SK-N-MC (cell line): ENCODE results near the gene FXYD5.

Source experiments
- DNase-seq: peaks from one replicate; pipeline ENCODE4 v3.0.0-alpha.2; 2011; ENCODE audit warnings: low read depth, low spot score
- H3K27ac ChIP-seq: fragments of 200-600 bp; sonication (generic); 2 replicates; pipeline ENCODE4 v1.5.1; 2016; ENCODE audit warnings: mixed run types
- H3K36me3 ChIP-seq: fragments of 200-600 bp; sonication (generic); 2 replicates; pipeline ENCODE4 v1.6.1; 2017; ENCODE audit warnings: antibody characterized with exemption, low read length, mixed read lengths; ENCODE audit not compliant: insufficient read depth
- H3K4me3 ChIP-seq: fragments of 200-600 bp; sonication (generic); 2 replicates; pipeline ENCODE4 v1.5.1; 2016
- H3K9ac ChIP-seq: fragments of 200-600 bp; sonication (generic); 2 replicates; pipeline ENCODE4 v1.8.0; 2017; ENCODE audit warnings: mixed run types, mixed read lengths; ENCODE audit not compliant: insufficient read length
- H3K9me3 ChIP-seq: fragments of 200-600 bp; sonication (generic); 2 replicates; pipeline ENCODE4 v1.6.1; 2017; ENCODE audit warnings: low read depth, mild to moderate bottlenecking, antibody characterized with exemption, low read length, moderate library complexity, mixed read lengths
- EZH2 ChIP-seq: fragments of 200-600 bp; sonication (generic); IDR thresholded peaks from one replicate; pipeline ENCODE4 v1.6.1; 2017; ENCODE audit warnings: antibody characterized with exemption
- FOXP2 ChIP-seq: optimal IDR thresholded peaks from 2 replicates; pipeline ENCODE3; 2011; ENCODE audit warnings: mild to moderate bottlenecking, moderate library complexity; ENCODE audit not compliant: insufficient read depth; ENCODE audit errors: extremely low read length, control extremely low read depth
- POLR2AphosphoS5 ChIP-seq: IDR thresholded peaks from 2 replicates; pipeline ENCODE4 v1.6.1; 2012; ENCODE audit warnings: mild to moderate bottlenecking, low read depth, low read length, borderline replicate concordance

The FXYD5 gene

DNA sequence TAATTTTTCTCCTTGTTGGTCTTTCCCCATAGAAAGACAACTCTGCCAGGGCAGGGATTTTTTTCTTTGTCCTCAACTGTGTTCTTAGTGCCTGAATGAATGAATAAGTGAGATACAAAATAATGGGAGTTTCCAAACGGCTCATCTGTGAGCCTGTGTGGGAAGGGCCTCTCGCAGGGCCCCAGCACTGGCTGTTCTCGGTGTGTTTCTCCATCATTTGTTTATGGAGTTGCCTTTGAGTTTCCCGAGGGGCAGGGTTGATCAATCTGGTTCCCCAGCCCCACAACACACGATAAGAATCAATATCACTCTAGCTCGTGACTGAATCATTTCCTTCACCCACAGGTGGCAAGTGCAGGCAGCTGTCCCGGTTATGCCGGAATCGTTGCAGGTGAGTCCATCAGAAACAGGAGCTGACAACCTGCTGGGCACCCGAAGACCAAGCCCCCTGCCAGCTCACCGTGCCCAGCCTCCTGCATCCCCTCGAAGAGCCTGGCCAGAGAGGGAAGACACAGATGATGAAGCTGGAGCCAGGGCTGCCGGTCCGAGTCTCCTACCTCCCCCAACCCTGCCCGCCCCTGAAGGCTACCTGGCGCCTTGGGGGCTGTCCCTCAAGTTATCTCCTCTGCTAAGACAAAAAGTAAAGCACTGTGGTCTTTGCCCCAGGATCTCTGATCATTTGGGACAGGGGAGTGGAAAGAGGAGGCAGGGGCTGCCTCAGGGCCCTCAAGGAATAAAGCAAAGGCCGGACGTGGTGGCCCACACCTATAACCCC is 14.9 kb downstream of the FXYD5 start:
- Histone ChIP-seq H3K36me3 (no peaks in the 10 kb centered on the region), H3K4me3 (no peak overlapping the region), H3K9me3 (no peaks in the 10 kb centered on the region), H3K27ac (no peak overlapping the region), H3K9ac (no peak overlapping the region)
- TF ChIP-seq FOXP2 (no peak), POLR2AphosphoS5 (no peak), EZH2 (no peak)
- DNase-seq = no peak

DNA sequence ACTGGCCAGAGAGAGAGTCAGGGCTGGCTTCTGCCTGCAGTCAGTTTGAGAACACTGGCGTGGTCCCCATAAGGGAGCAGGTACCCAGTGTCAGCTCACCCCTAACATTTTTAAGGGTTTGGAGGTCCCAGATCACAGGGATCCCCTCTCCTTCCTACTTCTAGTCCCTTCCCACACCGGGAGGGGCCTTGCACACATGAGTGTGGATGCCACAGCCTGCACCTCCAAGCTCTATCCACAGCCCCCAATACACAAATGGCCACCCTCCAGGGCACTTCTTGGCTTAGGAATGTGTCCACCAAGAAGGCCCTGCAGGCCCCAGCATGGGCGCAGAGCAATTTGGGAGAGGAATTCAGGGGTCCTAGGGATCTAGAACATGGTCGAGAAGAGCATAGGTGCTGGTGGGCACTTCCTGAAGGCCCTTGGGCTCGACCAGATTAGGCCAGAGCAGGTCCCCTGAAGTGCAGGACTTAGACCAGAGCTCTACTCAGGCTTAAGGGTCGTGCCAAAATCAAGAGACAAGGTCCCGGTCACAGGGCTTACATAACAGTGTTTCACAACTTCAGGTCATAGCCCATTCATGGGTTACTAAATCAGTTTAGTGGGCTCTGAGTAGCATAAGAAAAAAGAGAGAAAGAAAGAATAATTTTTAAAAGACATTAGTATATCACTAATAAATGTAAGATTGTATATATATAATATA is 16.0 kb downstream of the FXYD5 start:
- no peak for TF ChIP-seq POLR2AphosphoS5
- Histone ChIP-seq H3K36me3 (no peaks in the 10 kb centered on the region), H3K9me3 (no peaks in the 10 kb centered on the region), H3K4me3 (no peak overlapping the region), H3K9ac (no peak overlapping the region), H3K27ac (no peak overlapping the region)
- DNase-seq = no peak

DNA sequence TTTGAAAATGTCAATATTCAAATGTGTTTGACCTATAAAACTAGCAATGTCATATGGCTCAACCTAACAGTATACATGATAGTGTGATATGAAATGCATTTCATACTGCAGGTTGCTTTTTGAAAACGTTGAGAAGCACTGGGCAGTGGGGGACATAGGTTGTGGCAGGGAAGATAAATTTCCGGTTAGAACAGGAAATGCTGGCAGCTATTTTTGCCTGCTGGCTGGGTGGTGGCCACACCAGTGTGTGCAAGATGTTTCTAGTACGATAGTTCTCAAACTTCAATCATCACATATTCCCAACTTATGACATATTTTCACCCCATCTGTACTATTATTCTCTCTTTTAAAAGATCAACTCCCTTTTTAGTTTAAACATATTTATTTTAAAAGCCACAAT is 17.2 kb downstream of the FXYD5 start:
- no peak overlapping the region for H3K4me3 ChIP-seq
- TF ChIP-seq EZH2 (no peak), FOXP2 (no peak), POLR2AphosphoS5 (no peak)
- DNase-seq = no peak

DNA sequence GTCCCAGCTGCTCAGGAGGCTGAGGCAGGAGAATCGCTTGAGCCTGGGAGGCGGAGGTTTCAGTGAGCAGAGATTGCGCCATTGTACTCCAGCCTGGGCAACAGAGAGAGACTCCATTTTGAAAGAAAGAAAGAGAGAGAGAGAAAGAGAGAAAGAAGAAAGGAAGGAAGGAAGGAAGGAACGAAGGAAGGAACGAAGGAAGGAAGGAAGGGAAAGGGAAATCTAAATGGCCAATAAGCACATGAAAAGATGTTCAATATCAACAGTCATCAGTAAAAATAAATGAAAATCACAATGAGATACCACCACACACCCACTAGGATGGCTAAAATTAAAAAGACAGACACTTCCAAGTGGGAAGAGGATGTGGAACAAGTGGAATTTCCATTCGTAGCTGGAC is 19.7 kb downstream of the FXYD5 start:
- no peak for DNase-seq
- no peak overlapping the region for H3K4me3 ChIP-seq
- no peak overlapping the region for H3K9ac ChIP-seq
- H3K27ac ChIP-seq = no peak overlapping the region
- no peaks in the 10 kb centered on the region for H3K9me3 ChIP-seq
- no peak for TF ChIP-seq POLR2AphosphoS5
- TF ChIP-seq EZH2 = no peak
- no peak for TF ChIP-seq FOXP2
- no peaks in the 10 kb centered on the region for H3K36me3 ChIP-seq

More for the DNA sequence above, 17.2 kb downstream of the FXYD5 start:
- Histone ChIP-seq H3K36me3 (no peaks in the 10 kb centered on the region), H3K9ac (no peak overlapping the region), H3K9me3 (no peaks in the 10 kb centered on the region), H3K27ac (no peak overlapping the region)

DNA sequence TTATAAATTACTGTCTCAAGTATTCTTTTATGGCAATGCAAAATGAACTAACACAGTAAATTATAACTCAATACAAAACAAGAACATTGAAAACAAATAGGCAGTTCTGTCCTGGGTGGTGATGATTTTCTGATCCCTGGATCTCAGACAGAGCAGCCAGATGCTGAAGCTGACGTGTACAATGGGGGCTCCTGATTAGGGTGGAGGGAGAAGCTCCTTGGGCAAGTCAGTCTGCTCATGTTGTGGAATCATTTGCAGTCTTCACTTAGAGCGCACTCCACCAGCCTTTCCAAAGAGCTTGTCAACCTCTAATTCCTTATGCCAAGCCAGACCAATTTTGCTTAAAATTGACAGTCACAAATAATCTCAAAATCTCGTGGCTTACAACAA is 21.6 kb downstream of the FXYD5 start:
- H3K4me3 ChIP-seq = no peak overlapping the region
- no peak for DNase-seq
- TF ChIP-seq EZH2 (no peak), POLR2AphosphoS5 (no peak), FOXP2 (no peak)
- no peak overlapping the region for H3K27ac ChIP-seq
- no peaks in the 10 kb centered on the region for H3K36me3 ChIP-seq
- H3K9me3 ChIP-seq = no peaks in the 10 kb centered on the region
- H3K9ac ChIP-seq = no peak overlapping the region

DNA sequence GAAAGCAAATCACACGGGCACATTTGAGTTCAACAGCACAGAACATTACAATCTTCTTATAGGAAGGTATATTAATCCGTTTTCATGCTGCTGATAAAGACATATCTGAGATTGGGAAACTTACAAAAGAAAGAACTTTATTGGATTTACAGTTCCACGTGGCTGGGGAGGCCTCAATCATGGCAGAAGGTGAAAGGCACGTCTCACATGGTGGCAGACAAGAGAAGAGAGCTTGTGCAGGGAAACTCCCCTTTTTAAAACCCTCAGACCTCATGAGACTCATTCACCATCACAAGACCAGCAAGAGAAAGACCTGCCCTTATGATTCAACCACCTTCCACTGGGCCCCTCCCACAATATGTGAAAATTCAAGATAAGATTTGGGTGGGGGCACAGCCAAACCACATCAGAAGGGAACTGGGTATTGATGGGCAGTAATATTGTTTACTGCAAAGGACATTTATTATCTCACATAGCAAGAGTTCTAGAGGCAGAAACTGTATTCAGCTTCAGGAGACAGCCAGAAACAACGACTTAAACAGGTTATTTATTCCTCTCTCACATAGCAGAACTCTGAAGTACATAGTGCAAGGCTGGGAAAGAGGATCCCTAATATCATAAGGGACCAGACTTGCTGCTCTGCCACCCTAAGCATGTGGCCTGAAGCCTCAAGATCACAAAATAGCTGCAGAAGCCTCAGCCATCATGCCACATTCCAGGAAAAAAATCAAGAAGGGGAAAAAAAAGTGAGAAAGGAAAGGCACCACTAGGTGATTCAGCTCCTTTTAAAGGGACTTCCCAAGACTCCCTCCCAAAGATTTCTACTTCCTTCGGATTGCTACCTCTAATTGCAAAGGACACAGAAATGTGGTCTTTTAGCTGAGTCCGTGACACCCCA is 23.1 kb downstream of the FXYD5 start:
- H3K27ac ChIP-seq = no peak overlapping the region
- no peak overlapping the region for H3K4me3 ChIP-seq
- no peak overlapping the region for H3K9ac ChIP-seq
- H3K9me3 ChIP-seq = no peaks in the 10 kb centered on the region
- DNase-seq = no peak
- H3K36me3 ChIP-seq = no peaks in the 10 kb centered on the region
- TF ChIP-seq FOXP2 = no peak
- no peak for TF ChIP-seq EZH2
- no peak for TF ChIP-seq POLR2AphosphoS5

DNA sequence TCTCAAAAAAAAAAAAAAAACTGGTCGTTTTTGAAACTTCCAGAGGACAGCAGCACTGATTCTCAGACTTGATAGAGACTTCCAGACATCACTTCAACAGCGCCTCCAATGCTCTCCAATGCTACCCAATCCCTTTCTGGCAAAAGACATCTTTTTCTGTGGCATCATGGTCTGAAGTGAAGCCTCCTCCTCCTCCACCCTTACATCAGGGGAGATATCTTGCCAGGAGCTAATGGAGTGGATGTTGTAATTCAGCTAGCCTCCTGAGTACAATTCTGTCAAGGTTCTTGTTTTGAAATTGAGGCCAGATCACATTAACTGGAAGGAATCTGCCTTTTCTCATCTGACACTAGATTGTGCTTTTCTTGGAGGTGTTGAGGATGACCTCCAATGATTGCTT is 24.2 kb downstream of the FXYD5 start:
- Histone ChIP-seq H3K9ac (no peak overlapping the region), H3K9me3 (no peaks in the 10 kb centered on the region), H3K27ac (no peak overlapping the region), H3K4me3 (no peak overlapping the region), H3K36me3 (no peaks in the 10 kb centered on the region)
- no peak for TF ChIP-seq FOXP2
- TF ChIP-seq POLR2AphosphoS5 = no peak
- no peak for DNase-seq

DNA sequence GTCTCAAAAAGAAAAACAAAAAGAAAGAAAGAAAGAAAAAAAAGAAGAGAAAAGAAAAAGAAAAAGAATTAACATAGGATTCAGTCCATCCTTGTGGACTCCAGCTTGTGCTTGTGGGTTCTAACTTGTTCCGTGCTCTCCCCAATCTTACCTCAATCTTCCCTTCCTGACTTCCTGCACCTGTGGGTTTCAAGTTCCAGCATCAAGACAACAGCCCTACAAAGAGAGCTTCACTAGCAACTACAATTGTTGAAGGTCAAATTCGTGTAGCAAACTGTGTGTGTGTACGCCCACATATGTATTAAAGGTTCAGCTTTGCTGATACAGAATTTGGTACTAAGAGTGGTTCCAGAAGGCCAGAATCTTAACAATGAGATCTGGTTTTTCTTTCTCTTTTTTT is 25.3 kb downstream of the FXYD5 start:
- no peak for TF ChIP-seq FOXP2
- no peak for TF ChIP-seq POLR2AphosphoS5
- TF ChIP-seq EZH2 = no peak
- Histone ChIP-seq H3K4me3 (no peak overlapping the region), H3K9me3 (no peaks in the 10 kb centered on the region), H3K27ac (no peak overlapping the region), H3K9ac (no peak overlapping the region), H3K36me3 (no peaks in the 10 kb centered on the region)
- no peak for DNase-seq
